HG02884 (cell line): ENCODE results near the gene ZNF12.

Experiments used
- ATAC-seq: cut with Tn5 transposase; IDR thresholded peaks from one replicate; pipeline ENCODE4 v1.9.1; 2021; ENCODE audit warnings: mild to moderate bottlenecking, moderate library complexity; ENCODE audit not compliant: unreplicated experiment

Gene ZNF12

GRCh38 chr7:6648066-6648814 is 58.5 kb downstream of the ZNF12 start:
- no peak for ATAC-seq

GRCh38 chr7:6647541-6647940 is 59.2 kb downstream of the ZNF12 start:
- ATAC-seq: no peak

GRCh38 chr7:6647080-6647479 is 59.7 kb downstream of the ZNF12 start:
- no peak for ATAC-seq

- ATAC-seq: no peak
Observed at GRCh38 chr7:6646465-6646864, 60.3 kb downstream of the ZNF12 start.

- ATAC-seq: no peak
Observed at GRCh38 chr7:6644728-6645127, 62.0 kb downstream of the ZNF12 start.

- no peak for ATAC-seq
Observed at GRCh38 chr7:6643915-6644625, 62.7 kb downstream of the ZNF12 start.

- ATAC-seq: no peak
Observed at GRCh38 chr7:6642861-6643640, 63.7 kb downstream of the ZNF12 start.

GRCh38 chr7:6642239-6642839 is 64.4 kb downstream of the ZNF12 start:
- no peak for ATAC-seq

- ATAC-seq: no peak
Observed at GRCh38 chr7:6641305-6642035, 65.3 kb downstream of the ZNF12 start.

GRCh38 chr7:6640246-6640721 is 66.5 kb downstream of the ZNF12 start:
- no peak for ATAC-seq

- ATAC-seq: no peak
Observed at GRCh38 chr7:6639627-6640026, 67.1 kb downstream of the ZNF12 start.

- no peak for ATAC-seq
Observed at GRCh38 chr7:6639032-6639431, 67.7 kb downstream of the ZNF12 start.
